Colon (tissue), 2 donors: ENCODE results near the gene IKZF3.
"Not testable (repeated sequence)": the region's sequence is repeated elsewhere in the genome, so short reads cannot be mapped to it uniquely, and the experiment has no call there.

ENCODE experiments used
- FAIRE-seq: peaks from 2 replicates; lab custom pipeline; 2012; peaks lifted over from hg19 to GRCh38; lab: Jason Lieb, UNC
- donor health status: control.
- donor health status: control.

Gene IKZF3

GRCh38 chr17:39754958-39755553 is 109.1 kb downstream of the IKZF3 start:
- no peak for FAIRE-seq

- FAIRE-seq: no peak
Measured at GRCh38 chr17:39754161-39754957, 109.8 kb downstream of the IKZF3 start.

GRCh38 chr17:39753514-39754160 is 110.5 kb downstream of the IKZF3 start:
- FAIRE-seq: no peak

GRCh38 chr17:39752241-39752881 is 111.8 kb downstream of the IKZF3 start:
- no peak for FAIRE-seq

GRCh38 chr17:39751637-39752036 is 112.5 kb downstream of the IKZF3 start:
- no peak for FAIRE-seq

- FAIRE-seq: no peak
Measured at GRCh38 chr17:39751016-39751543, 113.0 kb downstream of the IKZF3 start.

- FAIRE-seq: no peak
Measured at GRCh38 chr17:39750131-39751015, 113.7 kb downstream of the IKZF3 start.

GRCh38 chr17:39748444-39749034 is 115.6 kb downstream of the IKZF3 start:
- not testable (repeated sequence) for FAIRE-seq

GRCh38 chr17:39747745-39748144 is 116.4 kb downstream of the IKZF3 start:
- no peak for FAIRE-seq

- FAIRE-seq: no peak
Measured at GRCh38 chr17:39746145-39746461, 118.0 kb downstream of the IKZF3 start.

GRCh38 chr17:39745335-39746144 is 118.6 kb downstream of the IKZF3 start:
- FAIRE-seq: no peak

- no peak for FAIRE-seq
Measured at GRCh38 chr17:39744836-39745215, 119.3 kb downstream of the IKZF3 start.

GRCh38 chr17:39744075-39744835 is 119.9 kb downstream of the IKZF3 start:
- no peak for FAIRE-seq

GRCh38 chr17:39742856-39743436 is 121.2 kb downstream of the IKZF3 start:
- FAIRE-seq: no peak

- no peak for FAIRE-seq
Measured at GRCh38 chr17:39742126-39742855, 121.8 kb downstream of the IKZF3 start.

- no peak for FAIRE-seq
Measured at GRCh38 chr17:39740357-39741111, 123.6 kb downstream of the IKZF3 start.

- no peak for FAIRE-seq
Measured at GRCh38 chr17:39739885-39740356, 124.2 kb downstream of the IKZF3 start.
